GM12892 (cell line): ENCODE measurements around the gene CYSTM1.

Source experiments
- POLR2A ChIP-seq: IDR thresholded peaks from 2 replicates; pipeline ENCODE4 v1.6.1; 2011; ENCODE audit warnings: low read depth, low read length, control low read depth
- TAF1 ChIP-seq: IDR thresholded peaks from 2 replicates; pipeline ENCODE4 v1.6.1; 2011; ENCODE audit warnings: low read depth, mild to moderate bottlenecking, control low read depth, low read length, borderline replicate concordance

GRCh38 chr5:140225396-140225795, 50.4 kb downstream of the CYSTM1 start:
- TF ChIP-seq POLR2A = no peak
- no peak for TF ChIP-seq TAF1
